Right lobe of liver (tissue), 4 donors: ENCODE data around the gene AP1G2.

Source experiments
- CTCF ChIP-seq, 4 donors: fragments of 200-600 bp in 3 of 4; fragments of 450-650 bp in 1 of 4; IDR thresholded peaks; one replicate each; pipeline versions ENCODE4 v1.5.1 to v1.8.0; 2016 to 2022; ENCODE audit warnings: antibody characterized with exemption in 4 of 4, mild to moderate bottlenecking in 2 of 4
- POLR2A ChIP-seq: fragments of 450-650 bp; IDR thresholded peaks from one replicate; pipeline ENCODE4 v1.6.1; 2017; ENCODE audit warnings: antibody characterized with exemption, mild to moderate bottlenecking
- donor health status: DM: no; HTN: no; CAD: no.
- donor health status: DM: no; HTN: no; CAD: no.
- donor health status: DM: no; HTN: yes; CAD: no.

GRCh38 chr14:23548351-23549318 lies 19.0 kb downstream of the AP1G2 start:
- TF ChIP-seq CTCF (IDR thresholded peaks at IDR 0.05) (no peak), POLR2A (no peak)
